Astrocyte of the spinal cord (primary cell): Measurements from ENCODE around the gene CCDC61.
A peak's percentile ranks its signal among the peaks of the same experiment; 100 is the strongest.

Experiments used
- DNase-seq: peaks from one replicate; pipeline ENCODE4 v3.0.0; 2011; ENCODE audit warnings: low read depth, low spot score
- H3K4me3 ChIP-seq: 2 replicates; pipeline ENCODE4 v1.5.1; 2011; ENCODE audit warnings: low read depth, mild to moderate bottlenecking, low read length, moderate library complexity
- CTCF ChIP-seq: IDR thresholded peaks from 2 replicates; pipeline ENCODE4 v1.5.1; 2012; ENCODE audit warnings: low read depth, mild to moderate bottlenecking, low read length, inconsistent platforms
- in situ Hi-C: cut with HindIII; loops from 2 replicates; pipeline ENCODE4 v1.10.0; 2017; ENCODE audit warnings: low sequenced_read_pairs

CCDC61 gene

GRCh38 chr19:46015687-46016425 lies 20.6 kb downstream of the CCDC61 start:
- H3K4me3 ChIP-seq, result peak overlapping the region; percentile 39
- TF ChIP-seq CTCF, result no peak
- no peak for DNase-seq
- in situ Hi-C loops, result no loop called here

GRCh38 chr19:46016426-46017094 lies 21.3 kb downstream of the CCDC61 start:
- H3K4me3 ChIP-seq, result peak overlapping the region; percentile 39
- peak; percentile 71 for DNase-seq
- in situ Hi-C loops, result no loop called here
- TF ChIP-seq CTCF, result peak; percentile 86

- TF ChIP-seq CTCF, result no peak
- in situ Hi-C loops, result no loop called here
- no peak for DNase-seq
- H3K4me3 ChIP-seq, result no peak overlapping the region
Measured at GRCh38 chr19:46017095-46017429, 21.8 kb downstream of the CCDC61 start.

- DNase-seq, result no peak
- in situ Hi-C loops, result no loop called here
- H3K4me3 ChIP-seq, result no peak overlapping the region
- no peak for TF ChIP-seq CTCF
Measured at GRCh38 chr19:46017874-46018675, 22.8 kb downstream of the CCDC61 start.

- TF ChIP-seq CTCF, result no peak
Measured at GRCh38 chr19:46018729-46019251, 23.5 kb downstream of the CCDC61 start.

GRCh38 chr19:46019270-46019669 lies 24.0 kb downstream of the CCDC61 start:
- no peak for DNase-seq
- no peak overlapping the region for H3K4me3 ChIP-seq
- in situ Hi-C loops, result no loop called here
- TF ChIP-seq CTCF, result no peak

More at GRCh38 chr19:46018729-46019251, 23.5 kb downstream of the CCDC61 start:
- no peak overlapping the region for H3K4me3 ChIP-seq
- in situ Hi-C loops, result no loop called here
- no peak for DNase-seq
